Hepatocyte (in vitro differentiated cells): ENCODE data around the gene WDR59. TPM values are rescaled to one million over a fixed set of nuclear protein-coding genes. Genes with fewer than 3 reads are reported as not detected.

Experiments used
- DNase-seq: peaks from one replicate; pipeline ENCODE4 v3.0.0-alpha.2; 2016; ENCODE audit warnings: low spot score
- H2AFZ ChIP-seq: fragments of 200-600 bp; sonication (generic); 2 replicates; pipeline ENCODE4 v1.6.0; 2016; ENCODE audit warnings: antibody characterized with exemption, mild to moderate bottlenecking
- H3K27ac ChIP-seq: fragments of 200-600 bp; sonication (generic); 2 replicates; pipeline ENCODE4 v1.5.1; 2016; ENCODE audit warnings: mild to moderate bottlenecking
- H3K27me3 ChIP-seq: fragments of 200-600 bp; sonication (generic); 2 replicates; pipeline ENCODE4 v1.6.1; 2016
- H3K36me3 ChIP-seq: fragments of 200-600 bp; sonication (generic); replicated peaks from 2 replicates; pipeline ENCODE4 v1.5.1; 2016; ENCODE audit warnings: low read depth; ENCODE audit not compliant: insufficient read depth
- H3K4me1 ChIP-seq: fragments of 200-600 bp; sonication (generic); 2 replicates; pipeline ENCODE4 v1.5.1; 2016; ENCODE audit warnings: mild to moderate bottlenecking, moderate library complexity; ENCODE audit not compliant: insufficient read depth
- H3K4me2 ChIP-seq: fragments of 200-600 bp; sonication (generic); 2 replicates; pipeline ENCODE4 v1.6.0; 2016
- H3K4me3 ChIP-seq: fragments of 200-600 bp; sonication (generic); 2 replicates; pipeline ENCODE4 v1.5.1; 2016; ENCODE audit warnings: mild to moderate bottlenecking
- H3K79me2 ChIP-seq: fragments of 200-600 bp; sonication (generic); 2 replicates; pipeline ENCODE4 v1.6.0; 2017; ENCODE audit warnings: mild to moderate bottlenecking
- H3K9me2 ChIP-seq: fragments of 200-600 bp; sonication (generic); replicated peaks from 2 replicates; pipeline ENCODE4 v1.6.0; 2017; ENCODE audit warnings: mild to moderate bottlenecking; ENCODE audit not compliant: insufficient read depth
- H3K9me3 ChIP-seq: fragments of 200-600 bp; sonication (generic); 2 replicates; pipeline ENCODE4 v1.5.1; 2016; ENCODE audit warnings: low read depth, mild to moderate bottlenecking
- H4K20me1 ChIP-seq: fragments of 200-600 bp; sonication (generic); 2 replicates; pipeline ENCODE4 v1.6.0; 2016; ENCODE audit warnings: mild to moderate bottlenecking; ENCODE audit not compliant: insufficient read depth, poor library complexity, severe bottlenecking
- EZH2 ChIP-seq: fragments of 200-600 bp; sonication (generic); IDR thresholded peaks from 2 replicates; pipeline ENCODE4 v1.6.1; 2016; ENCODE audit warnings: antibody characterized with exemption, mild to moderate bottlenecking, borderline replicate concordance
- EZH2phosphoT487 ChIP-seq: fragments of 200-600 bp; sonication (generic); IDR thresholded peaks from one replicate; pipeline ENCODE4 v1.6.1; 2018; ENCODE audit warnings: antibody characterized with exemption, mild to moderate bottlenecking, low read depth, moderate library complexity; ENCODE audit not compliant: unreplicated experiment, severe bottlenecking
- WGBS: methylation state at CpG from one replicate; pipeline ENCODE4 v1.1.6; 2016; ENCODE audit warnings: low lambda C conversion rate; ENCODE audit errors: missing lambda C conversion rate; 5-methylcytosine and 5-hydroxymethylcytosine counted together
- polyA plus RNA-seq: library from polyadenylated mRNA; unstranded; fragments of >200 nt; fragmentation: Nextera tagmentation; extraction: Ambion mirVana; gene quantifications from 2 replicates; pipeline ENCODE4 v1.2.1, GENCODE V29; 2016
- total RNA-seq: library from RNA; depleted of rRNA; stranded (reverse); fragments of >200 nt; gene quantifications from 2 replicates; pipeline ENCODE4 v1.2.3, GENCODE V29; 2014
- TF ChIP-seq, protein P1 (sequence below): fragments of 200-600 bp; sonication (generic); IDR thresholded peaks from 2 replicates; pipeline ENCODE4 v1.5.1; 2016; ENCODE audit warnings: antibody characterized with exemption, mild to moderate bottlenecking; ENCODE audit not compliant: poor library complexity

The WDR59 gene
- total and polyA plus RNA-seq, 2 experiments from 2014 or later = 32.8 to 35.7 TPM

- DNase-seq = no peak
- no peak for TF ChIP-seq EZH2
- TF ChIP-seq, protein P1, sequence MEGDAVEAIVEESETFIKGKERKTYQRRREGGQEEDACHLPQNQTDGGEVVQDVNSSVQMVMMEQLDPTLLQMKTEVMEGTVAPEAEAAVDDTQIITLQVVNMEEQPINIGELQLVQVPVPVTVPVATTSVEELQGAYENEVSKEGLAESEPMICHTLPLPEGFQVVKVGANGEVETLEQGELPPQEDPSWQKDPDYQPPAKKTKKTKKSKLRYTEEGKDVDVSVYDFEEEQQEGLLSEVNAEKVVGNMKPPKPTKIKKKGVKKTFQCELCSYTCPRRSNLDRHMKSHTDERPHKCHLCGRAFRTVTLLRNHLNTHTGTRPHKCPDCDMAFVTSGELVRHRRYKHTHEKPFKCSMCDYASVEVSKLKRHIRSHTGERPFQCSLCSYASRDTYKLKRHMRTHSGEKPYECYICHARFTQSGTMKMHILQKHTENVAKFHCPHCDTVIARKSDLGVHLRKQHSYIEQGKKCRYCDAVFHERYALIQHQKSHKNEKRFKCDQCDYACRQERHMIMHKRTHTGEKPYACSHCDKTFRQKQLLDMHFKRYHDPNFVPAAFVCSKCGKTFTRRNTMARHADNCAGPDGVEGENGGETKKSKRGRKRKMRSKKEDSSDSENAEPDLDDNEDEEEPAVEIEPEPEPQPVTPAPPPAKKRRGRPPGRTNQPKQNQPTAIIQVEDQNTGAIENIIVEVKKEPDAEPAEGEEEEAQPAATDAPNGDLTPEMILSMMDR = no peak
- no peak for TF ChIP-seq EZH2phosphoT487
- no peak overlapping the region for H3K4me3 ChIP-seq
- no peaks in the 10 kb centered on the region for H3K9me2 ChIP-seq
- H3K4me2 ChIP-seq = no peak overlapping the region
- H3K27ac ChIP-seq = no peak overlapping the region
- no peak overlapping the region for H2AFZ ChIP-seq
- WGBS = 81% methylated on average over 7 of the region's 7 CpGs
- H3K36me3 ChIP-seq = no peaks in the 10 kb centered on the region
- no peaks in the 10 kb centered on the region for H3K79me2 ChIP-seq
- H3K4me1 ChIP-seq = no peaks in the 10 kb centered on the region
- H3K27me3 ChIP-seq = no peaks in the 10 kb centered on the region
- H4K20me1 ChIP-seq = no peaks in the 10 kb centered on the region
- H3K9me3 ChIP-seq = no peaks in the 10 kb centered on the region
These were observed 134.9 kb downstream of the WDR59 start for GRCh38 chr16:74850027-74850426.

GRCh38 chr16:74847202-74847601 lies 137.7 kb downstream of the WDR59 start:
- H4K20me1 ChIP-seq = no peaks in the 10 kb centered on the region
- no peaks in the 10 kb centered on the region for H3K9me3 ChIP-seq
- H3K4me1 ChIP-seq = no peaks in the 10 kb centered on the region
- H2AFZ ChIP-seq = no peak overlapping the region
- TF ChIP-seq EZH2phosphoT487 = no peak
- TF ChIP-seq EZH2 = no peak
- TF ChIP-seq, protein P1 = no peak
- no peaks in the 10 kb centered on the region for H3K27me3 ChIP-seq
- no peak overlapping the region for H3K4me2 ChIP-seq
- H3K79me2 ChIP-seq = no peaks in the 10 kb centered on the region
- 100% methylated on average over 1 of the region's 1 CpG for WGBS
- no peaks in the 10 kb centered on the region for H3K36me3 ChIP-seq
- no peak overlapping the region for H3K4me3 ChIP-seq
- no peaks in the 10 kb centered on the region for H3K9me2 ChIP-seq
- no peak for DNase-seq
- no peak overlapping the region for H3K27ac ChIP-seq

- Histone ChIP-seq H3K27ac (no peak overlapping the region), H3K4me1 (no peaks in the 10 kb centered on the region), H3K36me3 (no peaks in the 10 kb centered on the region), H4K20me1 (no peaks in the 10 kb centered on the region), H3K79me2 (no peaks in the 10 kb centered on the region), H3K4me2 (no peak overlapping the region), H2AFZ (no peak overlapping the region), H3K9me3 (no peaks in the 10 kb centered on the region), H3K9me2 (no peaks in the 10 kb centered on the region), H3K4me3 (no peak overlapping the region), H3K27me3 (no peaks in the 10 kb centered on the region)
- TF ChIP-seq EZH2phosphoT487 (no peak), EZH2 (no peak)
- TF ChIP-seq, protein P1 = no peak
- DNase-seq = no peak
- WGBS = 94% methylated on average over 4 of the region's 4 CpGs
These were observed 138.2 kb downstream of the WDR59 start for GRCh38 chr16:74846714-74847113.
